Spinal cord (tissue), 10 donors: Measurements from ENCODE around the gene TICRR. TPM values are rescaled to one million over a fixed set of nuclear protein-coding genes. Genes with fewer than 3 reads are reported as not detected.
A peak's percentile ranks its signal among the peaks of the same experiment; 100 is the strongest.

Experiments used
- DNase-seq, 6 donors: peaks; one replicate each; pipeline versions ENCODE4 v3.0.0 to v3.0.0-alpha.2; 2013 to 2015; ENCODE audit warnings: low spot score in 6 of 6, low read depth in 4 of 6
- H3K27ac ChIP-seq: one replicate; pipeline ENCODE4 v1.5.1; 2013; ENCODE audit warnings: low read depth, low read length, control low read depth
- H3K27me3 ChIP-seq: one replicate; pipeline ENCODE4 v1.6.1; 2013; ENCODE audit warnings: low read length; ENCODE audit not compliant: control insufficient read depth, insufficient read depth
- H3K36me3 ChIP-seq: one replicate; pipeline ENCODE4 v1.6.1; 2013; ENCODE audit warnings: low read length; ENCODE audit not compliant: control insufficient read depth, insufficient read depth
- H3K4me1 ChIP-seq: one replicate; pipeline ENCODE4 v1.6.1; 2013; ENCODE audit warnings: low read length; ENCODE audit not compliant: control insufficient read depth, insufficient read depth
- H3K4me3 ChIP-seq: one replicate; pipeline ENCODE4 v1.5.1; 2013; ENCODE audit warnings: low read depth, low read length, control low read depth
- H3K9me3 ChIP-seq: one replicate; pipeline ENCODE4 v1.6.1; 2013; ENCODE audit warnings: low read length; ENCODE audit not compliant: control insufficient read depth, insufficient read depth
- WGBS: methylation state at CpG from one replicate; pipeline ENCODE4 v1.1.5; 2013; ENCODE audit warnings: missing lambda C conversion rate; ENCODE audit not compliant: insufficient coverage; 5-methylcytosine and 5-hydroxymethylcytosine counted together
- polyA plus RNA-seq, 2 donors: library from polyadenylated mRNA; unstranded; fragments of 120-200 nt; gene quantifications; one replicate each; pipeline ENCODE4 v1.2.1, GENCODE V29; 2013; ENCODE audit not compliant: insufficient read length in 2 of 2
- total RNA-seq, 2 donors: library from RNA; depleted of rRNA in 1 of 2; stranded (reverse); fragments of 120-200 nt in 1 of 2; fragments of >200 nt in 1 of 2; gene quantifications; one replicate each; pipeline versions ENCODE4 v1.2.3 to v1.2.4, GENCODE V29; 2013 to 2014
- donor health status: healthy.

Gene TICRR
- total and polyA plus RNA-seq, 4 donors: 2.0 to 6.8 (median 4.9) TPM

- Histone ChIP-seq H3K4me3 (no peak overlapping the region), H3K36me3 (no peaks in the 10 kb centered on the region), H3K27ac (no peak overlapping the region), H3K27me3 (no peaks in the 10 kb centered on the region), H3K9me3 (no peaks in the 10 kb centered on the region), H3K4me1 (peaks cover 11% of the 10 kb centered on the region)
- no peak for DNase-seq
- WGBS: no CpG with 5 or more reads among the region's 2 CpGs
Observed at GRCh38 chr15:89660556-89660955, 85.3 kb downstream of the TICRR start.

GRCh38 chr15:89662893-89663626, 87.8 kb downstream of the TICRR start:
- Histone ChIP-seq H3K9me3 (no peaks in the 10 kb centered on the region), H3K4me3 (no peak overlapping the region), H3K36me3 (no peaks in the 10 kb centered on the region), H3K27me3 (no peaks in the 10 kb centered on the region), H3K27ac (peak overlapping the region; percentile 53), H3K4me1 (peaks cover 16% of the 10 kb centered on the region)
- peak in 1 of 6 donors; percentile 59 for DNase-seq
- 76% methylated on average over 11 of the region's 11 CpGs for WGBS

- H3K9me3 ChIP-seq: no peaks in the 10 kb centered on the region
- H3K27me3 ChIP-seq: no peaks in the 10 kb centered on the region
- H3K4me3 ChIP-seq: peak overlapping the region; percentile 40
- DNase-seq: peak in 1 of 6 donors; percentile 35
- peaks cover 16% of the 10 kb centered on the region for H3K4me1 ChIP-seq
- WGBS: 100% methylated on average over 1 of the region's 13 CpGs
- H3K36me3 ChIP-seq: no peaks in the 10 kb centered on the region
- H3K27ac ChIP-seq: peak overlapping the region; percentile 40
Observed at GRCh38 chr15:89664441-89665350, 89.4 kb downstream of the TICRR start.

- H3K27ac ChIP-seq: peak overlapping the region; percentile 75
- H3K9me3 ChIP-seq: no peaks in the 10 kb centered on the region
- H3K36me3 ChIP-seq: no peaks in the 10 kb centered on the region
- peak overlapping the region; percentile 40 for H3K4me3 ChIP-seq
- H3K27me3 ChIP-seq: no peaks in the 10 kb centered on the region
- peak in 2 of 6 donors; percentile 73 to 79 for DNase-seq
- WGBS: 1% methylated on average over 72 of the region's 72 CpGs
- H3K4me1 ChIP-seq: peaks cover 16% of the 10 kb centered on the region
Observed at GRCh38 chr15:89665449-89666181, 90.3 kb downstream of the TICRR start.

- Histone ChIP-seq H3K27me3 (no peaks in the 10 kb centered on the region), H3K9me3 (no peaks in the 10 kb centered on the region), H3K4me1 (peaks cover 16% of the 10 kb centered on the region), H3K36me3 (no peaks in the 10 kb centered on the region), H3K27ac (peak overlapping the region; percentile 75), H3K4me3 (peak overlapping the region; percentile 27)
- 84% methylated on average over 4 of the region's 8 CpGs for WGBS
- DNase-seq: no peak
Observed at GRCh38 chr15:89666184-89666857, 91.1 kb downstream of the TICRR start.

GRCh38 chr15:89666858-89667705, 91.8 kb downstream of the TICRR start:
- no peak for DNase-seq
- no peaks in the 10 kb centered on the region for H3K9me3 ChIP-seq
- no peaks in the 10 kb centered on the region for H3K36me3 ChIP-seq
- WGBS: 88% methylated on average over 11 of the region's 13 CpGs
- H3K27me3 ChIP-seq: no peaks in the 10 kb centered on the region
- H3K4me1 ChIP-seq: peaks cover 19% of the 10 kb centered on the region
- no peak overlapping the region for H3K4me3 ChIP-seq
- no peak overlapping the region for H3K27ac ChIP-seq

GRCh38 chr15:89667706-89667960, 92.4 kb downstream of the TICRR start:
- Histone ChIP-seq H3K4me3 (no peak overlapping the region), H3K27me3 (no peaks in the 10 kb centered on the region), H3K27ac (no peak overlapping the region), H3K9me3 (no peaks in the 10 kb centered on the region), H3K4me1 (peaks cover 25% of the 10 kb centered on the region), H3K36me3 (no peaks in the 10 kb centered on the region)
- DNase-seq: no peak
- 96% methylated on average over 5 of the region's 7 CpGs for WGBS

GRCh38 chr15:89668171-89668570, 92.9 kb downstream of the TICRR start:
- WGBS: no CpG with 5 or more reads among the region's 3 CpGs
- no peaks in the 10 kb centered on the region for H3K36me3 ChIP-seq
- peaks cover 26% of the 10 kb centered on the region for H3K4me1 ChIP-seq
- no peak overlapping the region for H3K4me3 ChIP-seq
- DNase-seq: no peak
- H3K27ac ChIP-seq: no peak overlapping the region
- H3K9me3 ChIP-seq: no peaks in the 10 kb centered on the region
- no peaks in the 10 kb centered on the region for H3K27me3 ChIP-seq
